ENCODE data around the gene GAGE13. TPM values are rescaled to one million over a fixed set of nuclear protein-coding genes. Genes with fewer than 3 reads are reported as not detected.
"Not testable (repeated sequence)": the region's sequence is repeated elsewhere in the genome, so short reads cannot be mapped to it uniquely, and the experiment has no call there.

GAGE13 gene, protein sequence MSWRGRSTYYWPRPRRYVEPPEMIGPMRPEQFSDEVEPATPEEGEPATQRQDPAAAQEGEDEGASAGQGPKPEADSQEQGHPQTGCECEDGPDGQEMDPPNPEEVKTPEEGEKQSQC
- polyA plus RNA-seq (2013, experiment 1 of 2) = not detected
- polyA plus RNA-seq (2013, experiment 2 of 2) = not detected

DNA sequence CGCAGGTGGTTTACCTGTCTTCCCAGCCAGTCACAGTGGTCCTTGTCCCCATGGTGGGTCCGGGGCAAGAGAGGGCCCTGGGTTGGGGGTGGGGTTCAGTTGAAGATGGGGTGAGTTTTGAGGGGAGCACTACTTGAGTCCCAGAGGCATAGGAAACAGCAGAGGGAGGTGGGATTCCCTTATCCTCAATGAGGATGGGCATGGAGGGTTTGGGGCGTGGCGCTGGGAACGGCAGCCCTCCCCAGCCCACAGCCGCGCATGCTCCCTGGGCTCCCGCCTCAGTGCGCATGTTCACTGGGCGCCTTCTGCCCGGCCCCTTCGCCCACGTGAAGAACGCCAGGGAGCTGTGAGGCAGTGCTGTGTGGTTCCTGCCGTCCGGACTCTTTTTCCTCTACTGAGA is at the start of gene GAGE13:
Gene GAGE13 (plus strand): TSS at position 301 of the 400 bp plus-strand sequence. CDS start 1,156 bp downstream, outside the sequence.
- not testable (repeated sequence) for H3K4me1 ChIP-seq (ENCODE audit: insufficient read depth, low read length); H3K27ac ChIP-seq (ENCODE audit: low read depth, low read length); H3K27me3 ChIP-seq (ENCODE audit: insufficient read depth, low read length); H3K4me3 ChIP-seq (ENCODE audit: low read length); H3K9ac ChIP-seq (ENCODE audit: low read depth, low read length); H3K36me3 ChIP-seq (ENCODE audit: insufficient read depth, low read length); H3K9me3 ChIP-seq (ENCODE audit: insufficient read depth, low read depth, low read length)
- WGBS = no CpG with 5 or more reads among the region's 16 CpGs

DNA sequence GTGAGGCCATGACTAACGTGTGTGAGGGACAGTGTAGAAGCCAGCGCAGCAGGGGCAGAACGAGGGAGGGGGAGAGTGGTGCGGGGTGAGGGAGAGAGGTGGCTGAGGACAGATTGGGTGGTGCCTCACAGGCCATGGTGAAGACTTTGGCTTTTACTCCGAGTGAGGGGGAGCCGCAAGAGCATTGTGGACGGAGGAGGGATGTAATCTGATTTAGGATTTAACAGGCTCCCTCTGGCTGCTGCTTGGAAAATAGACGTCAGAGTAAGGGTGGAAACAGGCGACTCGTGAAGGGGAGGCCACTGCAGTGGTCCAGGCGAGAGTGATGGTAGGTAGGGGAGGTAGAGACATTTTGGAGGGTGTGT is 48.8 kb upstream of the GAGE13 start:
- H3K9me3 ChIP-seq (ENCODE audit: insufficient read depth, low read depth, low read length) = no peaks in the 10 kb centered on the region
- 31% methylated on average over 11 of the region's 11 CpGs for WGBS
- no peak overlapping the region for H3K27ac ChIP-seq (ENCODE audit: low read depth, low read length)
- no peaks in the 10 kb centered on the region for H3K4me1 ChIP-seq (ENCODE audit: insufficient read depth, low read length)
- H3K4me3 ChIP-seq (ENCODE audit: low read length) = no peak overlapping the region; the same call in 1 of the 2 replicates
- H3K27me3 ChIP-seq (ENCODE audit: insufficient read depth, low read length) = no peaks in the 10 kb centered on the region
- H3K9ac ChIP-seq (ENCODE audit: low read depth, low read length) = no peak overlapping the region
- H3K36me3 ChIP-seq (ENCODE audit: insufficient read depth, low read length) = no peaks in the 10 kb centered on the region; the same call in 1 of the 2 replicates

DNA sequence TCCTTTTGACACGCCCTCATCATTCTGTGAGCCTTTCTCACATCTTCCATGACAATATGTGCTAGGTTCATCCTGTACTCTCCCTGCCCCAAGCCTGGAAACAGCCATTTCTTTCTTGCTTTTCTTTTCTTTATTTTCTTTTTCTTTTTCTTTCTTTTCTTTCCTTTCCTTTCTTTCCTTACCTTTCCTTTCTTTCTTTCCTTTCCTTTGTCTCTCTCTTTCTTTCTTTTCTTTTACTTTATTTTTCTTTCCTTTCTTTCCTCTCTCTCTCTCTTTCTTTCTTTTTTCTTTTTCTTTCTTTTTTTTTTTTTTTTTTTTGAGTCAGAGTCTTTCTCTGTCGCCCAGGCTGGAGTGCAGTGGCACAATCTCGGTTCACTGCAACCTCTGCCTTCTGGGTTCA is 47.2 kb upstream of the GAGE13 start:
- no peak overlapping the region for H3K9ac ChIP-seq (ENCODE audit: low read depth, low read length)
- no peak overlapping the region for H3K4me3 ChIP-seq (ENCODE audit: low read length)
- no peaks in the 10 kb centered on the region for H3K27me3 ChIP-seq (ENCODE audit: insufficient read depth, low read length)
- WGBS = 89% methylated on average over 3 of the region's 3 CpGs
- no peaks in the 10 kb centered on the region for H3K9me3 ChIP-seq (ENCODE audit: insufficient read depth, low read depth, low read length)
- no peaks in the 10 kb centered on the region for H3K4me1 ChIP-seq (ENCODE audit: insufficient read depth, low read length)
- no peaks in the 10 kb centered on the region; the same call in 1 of the 2 replicates for H3K36me3 ChIP-seq (ENCODE audit: insufficient read depth, low read length)
- H3K27ac ChIP-seq (ENCODE audit: low read depth, low read length) = no peak overlapping the region

DNA sequence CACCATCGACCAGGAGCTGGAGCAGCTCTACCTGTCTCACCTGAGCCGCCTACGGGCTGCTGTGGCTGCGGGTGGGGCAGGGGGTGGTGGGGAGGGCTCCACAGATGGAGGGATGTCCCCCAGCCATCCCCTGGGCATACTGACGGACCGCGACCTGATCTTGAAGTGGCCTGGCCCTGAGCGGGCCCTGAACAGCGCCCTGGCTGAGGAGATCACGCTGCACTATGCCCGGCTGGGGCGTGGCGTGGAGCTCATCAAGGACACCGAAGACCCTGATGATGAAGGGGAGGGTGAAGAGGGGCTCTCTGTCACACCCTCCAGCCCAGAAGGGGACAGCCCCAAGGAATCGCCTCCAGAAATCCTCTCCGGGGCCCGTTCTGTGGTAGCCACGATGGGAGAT is 45.2 kb upstream of the GAGE13 start:
- WGBS = 94% methylated on average over 18 of the region's 18 CpGs
- no peaks in the 10 kb centered on the region for H3K9me3 ChIP-seq (ENCODE audit: insufficient read depth, low read depth, low read length)
- no peak overlapping the region for H3K9ac ChIP-seq (ENCODE audit: low read depth, low read length)
- no peak overlapping the region for H3K4me3 ChIP-seq (ENCODE audit: low read length)
- H3K27me3 ChIP-seq (ENCODE audit: insufficient read depth, low read length) = no peaks in the 10 kb centered on the region
- H3K27ac ChIP-seq (ENCODE audit: low read depth, low read length) = no peak overlapping the region
- H3K4me1 ChIP-seq (ENCODE audit: insufficient read depth, low read length) = no peaks in the 10 kb centered on the region
- H3K36me3 ChIP-seq (ENCODE audit: insufficient read depth, low read length) = no peaks in the 10 kb centered on the region; the same call in 1 of the 2 replicates

DNA sequence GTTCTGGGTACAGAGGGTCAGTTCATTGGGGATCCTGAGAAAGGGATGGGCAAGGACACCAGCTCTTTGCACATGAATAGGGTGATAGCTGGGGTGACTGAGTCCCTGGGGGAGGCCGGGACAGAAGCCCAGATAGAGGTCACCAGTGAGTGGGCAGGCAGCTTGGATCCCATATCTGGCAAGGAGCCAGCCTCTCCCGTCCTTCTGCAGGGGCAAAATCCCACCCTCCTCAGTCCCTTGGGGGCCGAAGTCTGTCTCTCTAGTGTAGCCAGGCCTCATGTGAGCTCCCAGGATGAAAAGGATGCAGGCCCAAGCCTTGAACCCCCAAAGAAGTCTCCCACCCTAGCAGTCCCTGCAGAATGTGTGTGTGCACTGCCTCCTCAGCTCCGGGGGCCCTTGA is 44.8 kb upstream of the GAGE13 start:
- no peak overlapping the region for H3K27ac ChIP-seq (ENCODE audit: low read depth, low read length)
- H3K9me3 ChIP-seq (ENCODE audit: insufficient read depth, low read depth, low read length) = no peaks in the 10 kb centered on the region
- no peaks in the 10 kb centered on the region for H3K4me1 ChIP-seq (ENCODE audit: insufficient read depth, low read length)
- WGBS = 88% methylated on average over 4 of the region's 4 CpGs
- no peak overlapping the region for H3K9ac ChIP-seq (ENCODE audit: low read depth, low read length)
- H3K4me3 ChIP-seq (ENCODE audit: low read length) = no peak overlapping the region
- H3K27me3 ChIP-seq (ENCODE audit: insufficient read depth, low read length) = no peaks in the 10 kb centered on the region
- H3K36me3 ChIP-seq (ENCODE audit: insufficient read depth, low read length) = no peaks in the 10 kb centered on the region; the same call in 1 of the 2 replicates

DNA sequence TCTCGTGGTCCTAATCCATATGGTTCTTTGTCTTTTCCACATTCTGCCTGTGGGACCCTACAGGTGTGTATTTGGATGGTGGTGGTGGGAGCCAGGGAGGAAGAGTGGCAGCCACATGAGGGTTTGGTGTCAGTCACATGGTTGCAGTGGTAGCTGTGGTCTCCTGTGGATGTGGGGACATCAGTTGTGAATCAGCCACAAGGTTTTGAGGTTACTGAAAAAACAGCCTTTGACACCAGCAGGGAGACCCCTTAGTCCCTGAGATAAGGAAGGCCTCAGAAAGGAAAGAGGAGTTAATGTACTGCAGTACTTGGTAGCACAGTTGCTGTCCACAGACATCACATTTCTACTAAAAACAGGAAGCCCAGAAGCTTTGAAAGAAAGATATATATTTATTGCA is 43.7 kb upstream of the GAGE13 start:
- Histone ChIP-seq H3K4me3 (ENCODE audit: low read length) (no peak overlapping the region), H3K27ac (ENCODE audit: low read depth, low read length) (no peak overlapping the region), H3K27me3 (ENCODE audit: insufficient read depth, low read length) (no peaks in the 10 kb centered on the region), H3K9me3 (ENCODE audit: insufficient read depth, low read depth, low read length) (no peaks in the 10 kb centered on the region), H3K4me1 (ENCODE audit: insufficient read depth, low read length) (no peaks in the 10 kb centered on the region), H3K9ac (ENCODE audit: low read depth, low read length) (no peak overlapping the region), H3K36me3 (ENCODE audit: insufficient read depth, low read length) (no peaks in the 10 kb centered on the region; the same call in 1 of the 2 replicates)
- 75% methylated on average over 1 of the region's 1 CpG for WGBS

DNA sequence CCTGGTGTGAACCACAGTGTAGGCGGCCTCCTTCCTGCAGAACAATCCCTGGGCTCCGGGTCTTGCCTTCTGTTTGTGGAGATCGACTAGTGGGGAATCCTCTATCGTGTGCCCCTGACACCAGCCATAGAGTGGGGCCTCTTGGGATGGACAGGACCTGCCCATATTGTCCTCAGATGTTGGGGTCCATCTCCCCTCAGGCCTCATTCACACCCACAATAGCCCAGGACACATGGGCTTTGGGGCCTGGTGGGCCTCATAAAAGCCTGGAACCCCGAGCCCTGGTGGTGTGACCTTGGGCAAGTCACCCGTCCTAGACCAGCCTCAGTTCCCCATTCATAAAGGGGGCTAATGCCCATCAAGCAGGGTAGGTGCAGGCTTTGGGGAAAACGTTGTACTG is 41.2 kb upstream of the GAGE13 start:
- Histone ChIP-seq H3K4me3 (ENCODE audit: low read length) (no peak overlapping the region), H3K27me3 (ENCODE audit: insufficient read depth, low read length) (no peaks in the 10 kb centered on the region), H3K36me3 (ENCODE audit: insufficient read depth, low read length) (no peaks in the 10 kb centered on the region), H3K9me3 (ENCODE audit: insufficient read depth, low read depth, low read length) (no peaks in the 10 kb centered on the region), H3K27ac (ENCODE audit: low read depth, low read length) (no peak overlapping the region), H3K9ac (ENCODE audit: low read depth, low read length) (no peak overlapping the region), H3K4me1 (ENCODE audit: insufficient read depth, low read length) (no peaks in the 10 kb centered on the region)
- WGBS = 87% methylated on average over 7 of the region's 7 CpGs

DNA sequence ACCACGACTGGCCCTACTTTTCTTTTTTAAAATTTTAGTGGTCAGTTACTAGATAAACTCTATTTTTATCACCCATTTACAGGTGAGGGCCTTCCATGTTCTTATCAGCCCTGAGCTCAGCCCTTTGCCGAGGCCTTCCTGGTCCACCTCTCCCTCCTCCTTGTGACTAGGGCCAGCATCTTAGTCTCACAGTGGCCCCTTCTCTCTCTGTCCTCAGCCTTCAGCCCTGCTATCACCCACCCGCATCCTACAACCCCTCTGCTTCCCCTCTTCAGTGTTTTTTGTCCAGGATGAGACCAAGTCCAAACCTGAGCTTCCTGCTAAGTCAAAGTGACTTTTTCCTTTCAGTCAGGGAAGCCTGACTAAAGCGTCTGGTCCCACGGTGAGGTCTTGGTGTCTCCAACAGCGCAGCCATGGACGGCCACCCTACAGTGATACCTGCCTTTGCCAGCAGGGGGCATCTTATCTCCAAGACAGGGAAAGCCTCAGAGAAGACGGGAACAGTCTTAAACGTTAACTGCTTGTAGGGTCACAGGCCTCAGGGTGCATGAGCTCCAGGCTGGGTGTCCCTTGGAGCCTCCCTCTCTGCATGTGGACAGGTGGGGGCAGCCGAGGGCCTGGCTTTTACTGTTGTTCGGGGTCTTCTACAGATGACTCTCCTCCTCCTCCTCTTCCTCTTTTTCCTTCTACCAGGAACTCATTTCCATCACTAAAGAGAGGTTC is 39.6 kb upstream of the GAGE13 start:
- Histone ChIP-seq H3K9me3 (ENCODE audit: insufficient read depth, low read depth, low read length) (no peaks in the 10 kb centered on the region), H3K27ac (ENCODE audit: low read depth, low read length) (no peak overlapping the region)
- 25% methylated on average over 10 of the region's 11 CpGs for WGBS

DNA sequence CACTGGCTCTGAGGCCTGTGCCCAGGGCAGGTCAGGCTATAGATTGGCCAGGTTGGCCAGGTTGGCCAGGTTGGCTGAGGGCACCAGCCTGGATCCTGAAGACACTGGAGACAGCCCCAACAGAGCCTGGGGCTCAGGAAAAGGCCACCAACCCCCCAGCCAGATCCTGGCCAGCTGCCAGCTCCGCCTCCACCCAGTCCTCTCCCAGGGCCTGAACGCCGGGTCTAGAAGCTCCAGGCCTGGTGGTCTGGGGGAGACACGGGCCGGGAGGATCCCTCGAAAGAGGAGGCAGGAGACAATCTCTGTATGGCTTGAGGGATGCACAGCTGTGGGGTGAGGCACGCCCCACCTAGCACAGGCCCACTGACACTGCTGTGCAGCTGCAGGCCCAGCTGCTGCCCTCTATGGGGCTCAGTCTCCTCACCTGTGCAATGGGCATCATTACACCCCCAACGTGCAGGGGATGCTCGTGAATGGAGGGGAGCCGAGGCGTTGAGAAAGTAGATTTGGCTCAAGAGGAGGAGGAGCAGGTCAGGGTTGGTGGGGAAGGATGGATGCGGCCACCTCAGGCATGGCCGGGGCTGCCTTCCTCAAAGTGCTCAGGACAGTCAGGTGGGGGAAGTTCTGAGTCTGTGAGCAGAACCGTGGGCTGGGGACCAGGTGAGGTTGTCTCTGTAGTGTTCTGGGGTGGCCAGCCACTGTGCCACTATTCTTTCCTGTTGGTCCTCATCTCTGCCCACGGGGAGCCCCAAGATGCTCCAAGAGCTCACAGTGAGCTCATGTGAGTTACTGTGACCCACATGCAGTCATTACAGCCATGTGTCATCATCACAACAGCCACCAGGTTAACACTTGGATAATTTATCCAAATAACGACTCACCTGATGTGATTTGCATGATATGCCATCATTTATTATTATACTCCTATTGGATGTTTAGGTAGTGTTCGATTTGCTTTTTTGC is 38.7 kb upstream of the GAGE13 start:
- WGBS = 91% methylated on average over 14 of the region's 17 CpGs
- H3K27me3 ChIP-seq (ENCODE audit: insufficient read depth, low read length) = no peaks in the 10 kb centered on the region
- no peak overlapping the region for H3K27ac ChIP-seq (ENCODE audit: low read depth, low read length)
- H3K36me3 ChIP-seq (ENCODE audit: insufficient read depth, low read length) = no peaks in the 10 kb centered on the region
- no peak overlapping the region for H3K9ac ChIP-seq (ENCODE audit: low read depth, low read length)
- no peak overlapping the region for H3K4me3 ChIP-seq (ENCODE audit: low read length)
- H3K9me3 ChIP-seq (ENCODE audit: insufficient read depth, low read depth, low read length) = no peaks in the 10 kb centered on the region
- H3K4me1 ChIP-seq (ENCODE audit: insufficient read depth, low read length) = no peaks in the 10 kb centered on the region

More for the DNA sequence above, 39.6 kb upstream of the GAGE13 start:
- H3K4me3 ChIP-seq (ENCODE audit: low read length) = no peak overlapping the region
- no peaks in the 10 kb centered on the region for H3K4me1 ChIP-seq (ENCODE audit: insufficient read depth, low read length)
- no peaks in the 10 kb centered on the region for H3K36me3 ChIP-seq (ENCODE audit: insufficient read depth, low read length)
- H3K27me3 ChIP-seq (ENCODE audit: insufficient read depth, low read length) = no peaks in the 10 kb centered on the region
- no peak overlapping the region for H3K9ac ChIP-seq (ENCODE audit: low read depth, low read length)

DNA sequence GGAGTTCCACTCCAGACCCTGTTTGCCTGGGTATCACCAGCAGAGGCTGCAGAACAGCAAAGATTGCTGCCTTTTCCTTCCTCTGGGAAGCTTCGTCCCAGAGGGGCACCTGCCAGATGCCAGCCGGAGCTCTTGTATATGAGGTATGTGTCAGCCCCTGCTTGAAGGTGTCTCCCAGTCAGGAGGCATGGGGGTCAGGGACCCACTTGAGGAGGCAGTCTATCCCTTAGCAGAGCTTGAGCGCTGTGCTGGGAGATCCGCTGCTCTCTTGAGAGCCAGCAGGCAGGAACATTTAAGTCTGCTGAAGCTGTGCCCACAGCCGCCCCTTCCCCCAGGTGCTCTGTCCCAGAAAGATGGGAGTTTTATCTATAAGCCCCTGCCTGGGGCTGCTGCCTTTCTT is 32.1 kb upstream of the GAGE13 start:
- not testable (repeated sequence) for H3K9ac ChIP-seq (ENCODE audit: low read depth, low read length)

DNA sequence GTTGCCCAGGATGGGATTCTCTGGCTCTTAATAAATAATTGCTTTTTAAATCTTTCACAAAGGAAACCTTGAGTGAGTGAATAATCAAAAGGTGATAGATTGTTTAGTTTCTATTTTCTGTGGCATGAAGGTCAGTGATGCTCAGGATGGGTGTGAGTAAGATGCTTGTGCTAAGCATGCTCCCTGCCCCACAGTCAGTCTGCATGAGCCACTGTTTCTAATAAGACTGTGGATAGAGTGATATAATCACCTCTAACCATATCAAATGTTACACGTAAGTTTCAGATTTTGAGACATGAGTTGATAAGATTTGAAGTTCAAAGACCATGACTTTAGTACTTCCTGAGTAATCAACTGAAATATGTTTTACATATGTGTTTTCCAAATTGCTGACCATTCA is 30.7 kb upstream of the GAGE13 start:
- Histone ChIP-seq H3K4me3 (ENCODE audit: low read length) (no peak overlapping the region), H3K4me1 (ENCODE audit: insufficient read depth, low read length) (no peaks in the 10 kb centered on the region), H3K9ac (ENCODE audit: low read depth, low read length) (no peak overlapping the region), H3K9me3 (ENCODE audit: insufficient read depth, low read depth, low read length) (no peaks in the 10 kb centered on the region), H3K36me3 (ENCODE audit: insufficient read depth, low read length) (no peaks in the 10 kb centered on the region), H3K27ac (ENCODE audit: low read depth, low read length) (no peak overlapping the region), H3K27me3 (ENCODE audit: insufficient read depth, low read length) (no peaks in the 10 kb centered on the region)
- WGBS = no CpG with 5 or more reads among the region's 1 CpG

More for the DNA sequence above, 32.1 kb upstream of the GAGE13 start:
- H3K27ac ChIP-seq (ENCODE audit: low read depth, low read length); H3K4me3 ChIP-seq (ENCODE audit: low read length); H3K36me3 ChIP-seq (ENCODE audit: insufficient read depth, low read length); H3K4me1 ChIP-seq (ENCODE audit: insufficient read depth, low read length); H3K27me3 ChIP-seq (ENCODE audit: insufficient read depth, low read length); H3K9me3 ChIP-seq (ENCODE audit: insufficient read depth, low read depth, low read length): not testable (repeated sequence)
- 91% methylated on average over 5 of the region's 5 CpGs for WGBS
